Activated naive CD4-positive, alpha-beta T cell treated with anti-CD3 and anti-CD28 coated beads, Interleukin-2, amount 50 U/mL, for 24 hours (primary cell): ENCODE measurements around the gene NDUFB6.
"Not testable (repeated sequence)": the region's sequence is repeated elsewhere in the genome, so short reads cannot be mapped to it uniquely, and the experiment has no call there.

Source experiments
- H3K27ac Mint-ChIP-seq: one replicate; pipeline ENCODE4 v1.8.0; 2021; ENCODE audit warnings: mild to moderate bottlenecking, mixed read lengths
- H3K27me3 Mint-ChIP-seq: one replicate; pipeline ENCODE4 v1.8.0; 2021; ENCODE audit warnings: mixed read lengths
- H3K36me3 Mint-ChIP-seq: one replicate; pipeline ENCODE4 v1.8.0; 2021; ENCODE audit warnings: mixed read lengths
- H3K4me1 Mint-ChIP-seq: one replicate; pipeline ENCODE4 v1.8.0; 2021; ENCODE audit warnings: mixed read lengths
- H3K4me3 Mint-ChIP-seq: one replicate; pipeline ENCODE4 v1.8.0; 2021; ENCODE audit warnings: mild to moderate bottlenecking, mixed read lengths
- H3K9me3 Mint-ChIP-seq: one replicate; pipeline ENCODE4 v1.8.0; 2021; ENCODE audit warnings: mixed read lengths

Gene NDUFB6

GRCh38 chr9:32550562-32551275, 22.2 kb downstream of the NDUFB6 start:
- Mint-ChIP-seq H3K36me3 (peaks cover 4% of the 10 kb centered on the region), H3K27ac (peak overlapping the region; percentile 100), H3K27me3 (no peaks in the 10 kb centered on the region), H3K9me3 (no peaks in the 10 kb centered on the region), H3K4me1 (peaks cover 52% of the 10 kb centered on the region), H3K4me3 (peak overlapping the region; percentile 100)

GRCh38 chr9:32550150-32550561, 22.8 kb downstream of the NDUFB6 start:
- Mint-ChIP-seq H3K4me3 (peak overlapping the region; percentile 100), H3K27me3 (no peaks in the 10 kb centered on the region), H3K36me3 (peaks cover 4% of the 10 kb centered on the region), H3K4me1 (peaks cover 52% of the 10 kb centered on the region), H3K9me3 (no peaks in the 10 kb centered on the region), H3K27ac (peak overlapping the region; percentile 79)

- not testable (repeated sequence) for H3K4me3 Mint-ChIP-seq, H3K27ac Mint-ChIP-seq, H3K9me3 Mint-ChIP-seq, H3K27me3 Mint-ChIP-seq, H3K36me3 Mint-ChIP-seq
- H3K4me1 Mint-ChIP-seq, result peaks cover 43% of the 10 kb centered on the region
Observed at GRCh38 chr9:32548213-32548612, 24.7 kb downstream of the NDUFB6 start.

- no peak overlapping the region for H3K27ac Mint-ChIP-seq
- H3K36me3 Mint-ChIP-seq, result peaks cover 17% of the 10 kb centered on the region
- H3K4me1 Mint-ChIP-seq, result peaks cover 46% of the 10 kb centered on the region
- H3K4me3 Mint-ChIP-seq, result no peak overlapping the region
- H3K27me3 Mint-ChIP-seq, result no peaks in the 10 kb centered on the region
- H3K9me3 Mint-ChIP-seq, result no peaks in the 10 kb centered on the region
Observed at GRCh38 chr9:32545884-32546283, 27.1 kb downstream of the NDUFB6 start.

GRCh38 chr9:32543047-32543446, 29.9 kb downstream of the NDUFB6 start:
- Mint-ChIP-seq H3K36me3 (peaks cover 17% of the 10 kb centered on the region), H3K4me1 (peaks cover 26% of the 10 kb centered on the region), H3K27me3 (no peaks in the 10 kb centered on the region), H3K27ac (no peak overlapping the region), H3K4me3 (no peak overlapping the region), H3K9me3 (no peaks in the 10 kb centered on the region)

- no peaks in the 10 kb centered on the region for H3K4me1 Mint-ChIP-seq
- H3K27ac Mint-ChIP-seq, result no peak overlapping the region
- H3K9me3 Mint-ChIP-seq, result no peaks in the 10 kb centered on the region
- no peak overlapping the region for H3K4me3 Mint-ChIP-seq
- H3K36me3 Mint-ChIP-seq, result peaks cover 10% of the 10 kb centered on the region
- no peaks in the 10 kb centered on the region for H3K27me3 Mint-ChIP-seq
Observed at GRCh38 chr9:32533816-32534215, 39.1 kb downstream of the NDUFB6 start.

GRCh38 chr9:32533336-32533735, 39.6 kb downstream of the NDUFB6 start:
- Mint-ChIP-seq H3K4me1 (no peaks in the 10 kb centered on the region), H3K27ac (no peak overlapping the region), H3K36me3 (peaks cover 10% of the 10 kb centered on the region), H3K4me3 (no peak overlapping the region), H3K9me3 (no peaks in the 10 kb centered on the region), H3K27me3 (no peaks in the 10 kb centered on the region)

GRCh38 chr9:32526707-32527048, 46.3 kb downstream of the NDUFB6 start:
- peak overlapping the region; percentile 78 for H3K27ac Mint-ChIP-seq
- H3K27me3 Mint-ChIP-seq, result no peaks in the 10 kb centered on the region
- peaks cover 50% of the 10 kb centered on the region for H3K4me1 Mint-ChIP-seq
- H3K36me3 Mint-ChIP-seq, result peaks cover 15% of the 10 kb centered on the region
- peak overlapping the region; percentile 90 for H3K4me3 Mint-ChIP-seq
- H3K9me3 Mint-ChIP-seq, result no peaks in the 10 kb centered on the region

GRCh38 chr9:32526041-32526706, 46.8 kb downstream of the NDUFB6 start, which contains the start of gene RIGI:
RIGI (minus strand) TSS chr9:32526196; CDS start chr9:32526166, 30 bp downstream.
- H3K4me1 Mint-ChIP-seq, result peaks cover 55% of the 10 kb centered on the region

GRCh38 chr9:32525709-32526030, 47.3 kb downstream of the NDUFB6 start:
- Mint-ChIP-seq H3K27me3 (no peaks in the 10 kb centered on the region), H3K9me3 (no peaks in the 10 kb centered on the region), H3K4me3 (peak overlapping the region; percentile 90), H3K27ac (peak overlapping the region; percentile 78), H3K4me1 (peaks cover 56% of the 10 kb centered on the region), H3K36me3 (peaks cover 9% of the 10 kb centered on the region)

More at GRCh38 chr9:32526041-32526706, 46.8 kb downstream of the NDUFB6 start, which contains the start of gene RIGI:
- Mint-ChIP-seq H3K36me3 (peaks cover 13% of the 10 kb centered on the region), H3K9me3 (no peaks in the 10 kb centered on the region), H3K27ac (peak within 1 kb of the TSS; percentile 78), H3K4me3 (peak within 1 kb of the TSS; percentile 90), H3K27me3 (no peaks in the 10 kb centered on the region)

- peaks cover 9% of the 10 kb centered on the region for H3K36me3 Mint-ChIP-seq
- peak overlapping the region; percentile 78 for H3K27ac Mint-ChIP-seq
- H3K9me3 Mint-ChIP-seq, result no peaks in the 10 kb centered on the region
- H3K4me3 Mint-ChIP-seq, result peak overlapping the region; percentile 90
- no peaks in the 10 kb centered on the region for H3K27me3 Mint-ChIP-seq
- H3K4me1 Mint-ChIP-seq, result peaks cover 59% of the 10 kb centered on the region
Observed at GRCh38 chr9:32524892-32525708, 47.9 kb downstream of the NDUFB6 start.

GRCh38 chr9:32524558-32524891, 48.4 kb downstream of the NDUFB6 start:
- Mint-ChIP-seq H3K4me3 (peak overlapping the region; percentile 90), H3K27ac (peak overlapping the region; percentile 60), H3K4me1 (peaks cover 59% of the 10 kb centered on the region)
- H3K27me3 Mint-ChIP-seq, H3K36me3 Mint-ChIP-seq, H3K9me3 Mint-ChIP-seq: not testable (repeated sequence)

GRCh38 chr9:32523910-32524309, 49.0 kb downstream of the NDUFB6 start:
- H3K4me1 Mint-ChIP-seq, result peaks cover 59% of the 10 kb centered on the region
- H3K36me3 Mint-ChIP-seq, result peaks cover 9% of the 10 kb centered on the region

GRCh38 chr9:32518276-32518675, 54.7 kb downstream of the NDUFB6 start:
- H3K27ac Mint-ChIP-seq, result no peak overlapping the region
- H3K36me3 Mint-ChIP-seq, result peaks cover 31% of the 10 kb centered on the region
- H3K4me1 Mint-ChIP-seq, result peaks cover 58% of the 10 kb centered on the region
- peaks cover 7% of the 10 kb centered on the region for H3K9me3 Mint-ChIP-seq
- no peak overlapping the region for H3K4me3 Mint-ChIP-seq
- H3K27me3 Mint-ChIP-seq, result no peaks in the 10 kb centered on the region

More at GRCh38 chr9:32523910-32524309, 49.0 kb downstream of the NDUFB6 start:
- Mint-ChIP-seq H3K27ac (peak overlapping the region; percentile 83), H3K27me3 (no peaks in the 10 kb centered on the region), H3K9me3 (no peaks in the 10 kb centered on the region), H3K4me3 (peak overlapping the region; percentile 19)

GRCh38 chr9:32516241-32516640, 56.7 kb downstream of the NDUFB6 start:
- Mint-ChIP-seq H3K27me3 (no peaks in the 10 kb centered on the region), H3K36me3 (peaks cover 27% of the 10 kb centered on the region), H3K9me3 (peaks cover 7% of the 10 kb centered on the region), H3K4me1 (peaks cover 59% of the 10 kb centered on the region), H3K27ac (peak overlapping the region; percentile 46), H3K4me3 (no peak overlapping the region)

- Mint-ChIP-seq H3K27me3 (no peaks in the 10 kb centered on the region), H3K9me3 (no peaks in the 10 kb centered on the region), H3K27ac (no peak overlapping the region), H3K36me3 (peaks cover 7% of the 10 kb centered on the region), H3K4me1 (peaks cover 57% of the 10 kb centered on the region), H3K4me3 (no peak overlapping the region)
Observed at GRCh38 chr9:32508728-32509127, 64.2 kb downstream of the NDUFB6 start.
